Brain microvascular endothelial cell (primary cell): ENCODE measurements around the gene MSL1.

Experiments
- DNase-seq: peaks from one replicate; pipeline ENCODE4 v3.0.0-alpha.2; 2020
- H3K27ac ChIP-seq: fragments of 250-450 bp; sonication (Bioruptor Pico); 2 replicates; pipeline ENCODE4 v1.5.1; 2020; ENCODE audit warnings: mild to moderate bottlenecking, moderate library complexity
- H3K27me3 ChIP-seq: fragments of 250-450 bp; sonication (Bioruptor Pico); replicated peaks from 2 replicates; pipeline ENCODE4 v1.5.1; 2020; ENCODE audit warnings: mild to moderate bottlenecking
- H3K36me3 ChIP-seq: fragments of 250-450 bp; sonication (Bioruptor Pico); replicated peaks from 2 replicates; pipeline ENCODE4 v1.5.1; 2020; ENCODE audit warnings: mild to moderate bottlenecking
- H3K4me3 ChIP-seq: 2 replicates; pipeline ENCODE4 v1.5.1; 2011; ENCODE audit warnings: low read depth, mild to moderate bottlenecking, control low read depth, low read length, moderate library complexity
- in situ Hi-C: cut with HindIII; loops from 2 replicates; pipeline ENCODE4 v1.10.0; 2017; ENCODE audit warnings: low sequenced_read_pairs, low pct_ligation_motif_present
- TF ChIP-seq, protein P1 (sequence below): IDR thresholded peaks from 2 replicates; pipeline ENCODE4 v1.5.1; 2011; ENCODE audit warnings: low read depth, mild to moderate bottlenecking, moderate library complexity, low read length, control low read depth, inconsistent platforms; ENCODE audit errors: missing control alignments

Gene MSL1

DNA sequence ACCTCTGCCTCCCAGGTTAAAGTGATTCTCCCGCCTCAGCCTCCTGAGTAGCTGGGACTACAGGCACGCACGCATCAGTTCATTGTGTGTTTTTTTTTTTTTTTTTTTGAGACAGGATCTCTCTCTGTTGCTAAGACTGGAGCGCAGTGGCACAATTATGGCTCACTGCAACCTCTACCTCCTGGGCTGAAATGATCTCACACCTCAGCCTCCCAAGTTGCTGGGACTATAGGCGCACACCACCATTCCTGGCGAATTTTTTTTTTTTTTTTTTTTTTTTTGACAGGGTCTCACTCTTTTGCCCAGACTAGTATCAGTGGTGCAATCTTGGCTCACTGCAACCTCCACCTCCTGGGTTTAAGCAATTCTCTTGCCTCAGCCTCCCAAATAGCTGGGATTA is 37.7 kb downstream of the MSL1 start:
- no peak overlapping the region for H3K4me3 ChIP-seq
- no peak overlapping the region for H3K27ac ChIP-seq
- in situ Hi-C loops = no loop called here
- TF ChIP-seq, protein P1, sequence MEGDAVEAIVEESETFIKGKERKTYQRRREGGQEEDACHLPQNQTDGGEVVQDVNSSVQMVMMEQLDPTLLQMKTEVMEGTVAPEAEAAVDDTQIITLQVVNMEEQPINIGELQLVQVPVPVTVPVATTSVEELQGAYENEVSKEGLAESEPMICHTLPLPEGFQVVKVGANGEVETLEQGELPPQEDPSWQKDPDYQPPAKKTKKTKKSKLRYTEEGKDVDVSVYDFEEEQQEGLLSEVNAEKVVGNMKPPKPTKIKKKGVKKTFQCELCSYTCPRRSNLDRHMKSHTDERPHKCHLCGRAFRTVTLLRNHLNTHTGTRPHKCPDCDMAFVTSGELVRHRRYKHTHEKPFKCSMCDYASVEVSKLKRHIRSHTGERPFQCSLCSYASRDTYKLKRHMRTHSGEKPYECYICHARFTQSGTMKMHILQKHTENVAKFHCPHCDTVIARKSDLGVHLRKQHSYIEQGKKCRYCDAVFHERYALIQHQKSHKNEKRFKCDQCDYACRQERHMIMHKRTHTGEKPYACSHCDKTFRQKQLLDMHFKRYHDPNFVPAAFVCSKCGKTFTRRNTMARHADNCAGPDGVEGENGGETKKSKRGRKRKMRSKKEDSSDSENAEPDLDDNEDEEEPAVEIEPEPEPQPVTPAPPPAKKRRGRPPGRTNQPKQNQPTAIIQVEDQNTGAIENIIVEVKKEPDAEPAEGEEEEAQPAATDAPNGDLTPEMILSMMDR = no peak
- DNase-seq = no peak
- peaks cover 47% of the 10 kb centered on the region for H3K36me3 ChIP-seq
- H3K27me3 ChIP-seq = no peaks in the 10 kb centered on the region

DNA sequence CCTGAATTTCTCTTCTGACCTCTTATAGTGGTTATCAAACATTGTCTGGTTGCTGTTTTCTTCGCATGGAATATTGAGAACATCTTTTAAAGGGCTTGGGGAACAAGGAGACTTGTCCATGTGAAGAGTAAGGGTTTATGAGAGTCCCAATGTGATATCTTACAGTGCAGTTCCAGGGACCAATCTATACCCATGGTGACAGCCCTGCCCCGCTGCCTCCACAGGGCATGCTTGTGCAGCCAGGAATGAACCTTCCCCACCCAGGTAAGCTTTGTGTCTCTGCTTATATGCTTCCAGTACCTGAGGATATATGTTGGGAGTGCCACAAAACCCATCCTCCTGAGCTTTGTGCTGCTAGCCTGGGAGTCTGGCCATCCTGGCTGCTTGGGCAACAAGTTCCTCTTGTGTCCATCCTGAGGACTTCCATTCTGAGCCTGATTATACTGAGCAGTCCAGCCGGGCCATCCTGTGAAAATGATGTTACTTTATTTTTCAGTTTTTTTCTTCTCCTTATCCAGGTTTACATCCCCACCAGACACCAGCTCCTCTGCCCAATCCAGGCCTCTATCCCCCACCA is 46.0 kb downstream of the MSL1 start:
- DNase-seq = no peak
- H3K36me3 ChIP-seq = peaks cover 65% of the 10 kb centered on the region
- H3K27ac ChIP-seq = no peak overlapping the region
- H3K4me3 ChIP-seq = no peak overlapping the region
- TF ChIP-seq, protein P1 = no peak
- H3K27me3 ChIP-seq = no peaks in the 10 kb centered on the region
- in situ Hi-C loops = no loop called here

DNA sequence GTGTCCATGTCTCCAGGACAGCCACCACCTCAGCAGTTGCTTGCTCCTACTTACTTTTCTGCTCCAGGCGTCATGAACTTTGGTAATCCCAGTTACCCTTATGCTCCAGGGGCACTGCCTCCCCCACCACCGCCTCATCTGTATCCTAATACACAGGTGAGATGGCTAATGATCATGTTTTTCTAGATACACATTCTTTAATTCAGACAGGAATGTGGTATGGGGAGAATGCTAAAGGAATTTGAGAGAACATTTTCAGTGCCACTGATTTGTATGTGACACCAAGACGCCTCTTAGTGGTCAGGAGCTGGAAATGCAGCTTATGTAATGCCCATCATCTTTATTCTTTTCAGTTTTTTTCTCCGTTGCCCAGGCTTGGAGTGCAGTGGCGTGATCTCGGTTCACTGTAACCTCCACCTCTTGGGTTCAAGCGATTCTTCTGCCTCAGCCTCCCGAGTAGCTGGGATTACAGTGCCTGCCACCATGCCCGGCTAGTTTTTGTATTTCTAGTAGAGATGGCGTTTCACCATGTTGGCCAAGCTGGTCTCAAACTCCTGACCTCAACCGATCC is 46.6 kb downstream of the MSL1 start:
- peak; percentile 54 for DNase-seq
- H3K4me3 ChIP-seq = no peak overlapping the region
- in situ Hi-C loops = no loop called here
- no peak overlapping the region for H3K27ac ChIP-seq
- H3K27me3 ChIP-seq = no peaks in the 10 kb centered on the region
- H3K36me3 ChIP-seq = peaks cover 59% of the 10 kb centered on the region
- TF ChIP-seq, protein P1 = peak; percentile 73

DNA sequence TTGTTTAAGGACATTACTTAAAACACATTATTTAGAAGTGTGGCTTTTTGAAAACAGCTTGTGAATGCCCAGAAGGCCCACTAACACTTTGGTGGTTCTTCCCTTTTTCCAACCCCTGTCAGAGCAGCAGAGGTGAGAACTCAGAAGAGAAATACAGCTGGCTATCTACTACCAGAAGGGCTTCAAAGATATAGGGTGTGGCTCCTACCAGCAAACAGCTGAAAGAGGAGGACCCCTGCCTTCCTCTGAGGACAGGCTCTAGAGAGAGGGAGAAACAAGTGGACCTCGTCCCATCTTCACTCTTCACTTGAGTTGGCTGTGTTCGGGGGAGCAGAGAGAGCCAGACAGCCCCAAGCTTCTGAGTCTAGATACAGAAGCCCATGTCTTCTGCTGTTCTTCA is 48.6 kb downstream of the MSL1 start:
- H3K27me3 ChIP-seq = no peaks in the 10 kb centered on the region
- in situ Hi-C loops = no loop called here
- no peak overlapping the region for H3K27ac ChIP-seq
- peaks cover 51% of the 10 kb centered on the region for H3K36me3 ChIP-seq
- TF ChIP-seq, protein P1 = no peak
- DNase-seq = no peak
- H3K4me3 ChIP-seq = no peak overlapping the region

DNA sequence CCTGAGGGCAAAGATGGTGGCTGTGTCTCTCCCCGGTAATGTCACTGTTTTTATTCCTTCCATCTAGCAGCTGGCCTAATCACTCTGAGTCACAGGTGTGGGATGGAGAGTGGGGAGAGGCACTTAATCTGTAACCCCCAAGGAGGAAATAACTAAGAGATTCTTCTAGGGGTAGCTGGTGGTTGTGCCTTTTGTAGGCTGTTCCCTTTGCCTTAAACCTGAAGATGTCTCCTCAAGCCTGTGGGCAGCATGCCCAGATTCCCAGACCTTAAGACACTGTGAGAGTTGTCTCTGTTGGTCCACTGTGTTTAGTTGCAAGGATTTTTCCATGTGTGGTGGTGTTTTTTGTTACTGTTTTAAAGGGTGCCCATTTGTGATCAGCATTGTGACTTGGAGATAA is 50.0 kb downstream of the MSL1 start:
- Histone ChIP-seq H3K4me3 (no peak overlapping the region), H3K27me3 (no peaks in the 10 kb centered on the region), H3K36me3 (peaks cover 40% of the 10 kb centered on the region), H3K27ac (no peak overlapping the region)
- DNase-seq = no peak
- in situ Hi-C loops = no loop called here
- TF ChIP-seq, protein P1 = no peak
